Effector CD4-positive, alpha-beta T cell (primary cell): Measurements from ENCODE around the gene CPOX.
A peak's percentile ranks its signal among the peaks of the same experiment; 100 is the strongest.

Experiments used
- DNase-seq: peaks from one replicate; pipeline ENCODE4 v3.0.0-alpha.2; 2020

CPOX gene

DNA sequence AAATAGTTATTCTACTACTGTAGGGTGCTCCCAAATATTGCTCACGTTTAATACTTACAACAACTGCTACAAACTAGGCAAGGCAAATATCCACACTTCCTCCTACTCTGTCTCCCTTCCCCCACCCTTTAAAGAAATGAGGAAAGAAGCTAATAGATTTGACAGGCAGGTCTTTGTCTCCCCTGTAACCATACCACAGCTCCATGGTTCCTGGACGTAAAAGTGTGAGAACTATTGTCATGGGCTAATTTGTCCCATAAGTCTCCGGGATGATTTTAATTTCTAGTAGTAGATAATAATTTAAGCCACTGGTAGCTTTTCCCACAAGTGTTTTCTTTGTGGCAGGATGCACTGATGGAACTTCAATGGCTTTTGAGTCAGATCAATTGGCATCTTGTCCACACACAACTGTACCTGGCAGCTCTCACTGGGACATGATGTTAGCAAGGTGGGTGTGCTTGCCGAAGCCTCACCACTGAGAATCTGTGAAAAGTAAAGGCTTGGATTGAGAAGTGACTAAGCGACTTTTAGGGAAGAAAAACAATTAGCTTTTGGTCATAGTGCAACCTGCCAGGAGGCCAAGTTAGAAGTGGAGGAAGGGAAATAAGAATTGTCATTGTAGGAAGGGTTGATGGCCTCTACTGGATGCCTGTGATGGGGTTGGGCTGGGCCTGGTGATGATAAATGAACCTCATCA, 1.4 kb upstream of the CPOX start:
- DNase-seq, result no peak

DNA sequence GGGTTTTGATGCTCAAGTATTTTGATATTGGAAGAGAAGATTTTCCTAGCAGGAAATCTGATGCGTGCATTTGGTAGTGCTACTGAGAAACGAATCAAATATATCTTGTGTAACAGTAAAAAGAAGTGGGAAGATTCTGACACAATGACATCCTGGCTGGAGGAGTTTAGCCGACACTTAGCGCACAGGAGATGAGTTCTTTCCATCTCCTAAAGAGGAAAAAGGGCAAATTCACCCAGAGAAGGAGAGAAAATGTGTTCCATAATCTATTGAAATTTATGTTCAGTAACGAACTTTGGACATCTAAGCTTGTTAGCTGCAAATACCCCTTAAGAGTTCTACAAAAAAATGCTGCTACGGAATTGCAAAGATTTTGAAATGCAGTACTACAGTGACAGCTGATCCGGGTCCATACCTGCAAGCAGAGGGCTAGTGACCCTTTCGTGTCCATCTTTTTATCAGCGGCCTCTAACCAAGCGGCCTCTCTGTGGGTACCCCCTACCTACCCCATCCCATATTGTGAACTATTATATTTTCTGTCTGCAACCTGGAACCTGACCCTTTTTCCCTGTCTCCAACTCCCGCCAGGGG, 971 bp downstream of the CPOX start:
- DNase-seq, result no peak

DNA sequence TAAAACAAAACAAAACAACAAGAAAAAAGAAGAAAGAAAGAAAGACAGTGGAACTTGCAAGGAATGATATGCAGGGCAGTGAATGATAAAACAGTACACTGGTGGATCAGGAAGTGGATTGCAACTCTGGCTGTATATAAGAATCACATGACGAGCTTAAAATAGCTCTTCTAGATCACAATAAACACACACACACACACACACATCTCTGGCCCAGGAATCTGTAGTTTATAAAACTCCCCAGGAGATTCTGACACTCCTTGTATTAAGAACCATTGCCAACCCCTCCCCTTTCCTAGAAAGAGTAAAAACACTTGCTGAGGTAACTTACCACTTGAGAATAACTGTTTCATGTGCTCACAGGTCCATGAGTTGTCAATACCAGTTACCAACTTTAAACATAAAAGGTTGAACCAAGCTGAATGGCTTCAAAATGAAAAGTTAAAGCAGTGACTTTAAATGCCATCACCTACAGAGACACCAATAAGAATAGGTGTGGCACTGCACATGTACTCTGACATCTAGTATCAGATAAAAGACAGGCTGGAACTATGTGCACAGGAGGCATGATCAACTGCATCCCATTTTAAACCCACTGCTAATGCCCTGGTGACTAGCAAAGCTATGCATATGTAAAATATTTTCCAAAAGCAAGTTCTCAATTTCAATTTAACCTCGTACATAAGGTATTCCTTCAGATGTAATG, 3.9 kb downstream of the CPOX start:
- no peak for DNase-seq

DNA sequence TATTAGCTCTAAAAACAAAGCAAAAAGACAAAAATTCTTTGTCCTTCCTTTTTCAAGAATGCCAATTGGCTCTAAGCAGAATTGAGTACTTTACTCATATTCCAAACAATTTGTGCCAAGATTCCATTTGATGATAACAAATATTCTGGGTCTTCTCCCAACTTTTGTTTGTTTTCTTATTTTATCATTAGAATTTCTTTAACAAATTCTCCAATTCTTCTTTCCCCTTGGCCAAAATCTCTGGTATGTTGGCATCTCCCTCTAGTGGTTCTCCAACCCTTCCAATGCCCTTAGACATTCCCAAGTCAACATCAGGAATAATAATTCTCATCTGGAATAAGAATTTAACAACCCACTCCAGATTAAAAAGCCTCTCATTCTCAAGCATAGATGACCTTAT, 5.3 kb downstream of the CPOX start:
- DNase-seq, result no peak

DNA sequence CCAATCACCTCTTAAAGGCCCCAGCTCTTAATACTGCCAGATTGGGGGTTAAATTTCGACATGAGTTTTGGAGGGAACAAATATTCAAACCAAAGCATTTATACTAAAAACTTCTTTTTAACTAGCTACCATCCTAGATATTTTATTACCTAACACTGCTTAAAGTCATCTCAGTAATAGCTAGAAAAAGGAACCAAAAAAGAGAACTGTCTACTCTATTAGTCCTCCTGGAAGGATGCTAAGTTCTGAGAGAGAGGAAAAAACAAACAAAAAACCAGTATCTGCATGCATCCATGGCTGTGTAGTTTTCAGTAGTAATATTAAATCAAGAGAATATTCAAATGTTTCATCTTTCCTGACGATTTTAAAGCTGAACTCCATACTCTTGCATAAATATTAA, 5.8 kb downstream of the CPOX start:
- no peak for DNase-seq

DNA sequence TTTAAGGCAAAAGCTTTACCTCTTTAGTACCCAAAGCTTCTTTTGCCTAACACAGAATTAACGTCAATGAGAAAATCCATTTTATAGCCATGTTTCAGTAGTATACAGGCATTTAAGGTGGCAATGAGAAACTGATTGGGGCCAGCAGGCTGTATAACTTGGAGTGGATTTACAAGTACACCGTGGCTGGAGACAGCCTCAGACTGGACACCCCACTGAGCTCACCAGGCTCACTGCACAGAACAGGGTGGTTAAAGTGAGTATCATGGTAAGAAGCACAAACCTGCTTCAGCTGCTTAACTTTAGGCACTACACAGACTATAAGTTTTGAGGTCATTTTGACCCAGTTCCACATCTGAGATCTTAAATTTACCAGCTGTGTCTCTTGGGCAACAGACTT, 8.9 kb downstream of the CPOX start:
- no peak for DNase-seq

DNA sequence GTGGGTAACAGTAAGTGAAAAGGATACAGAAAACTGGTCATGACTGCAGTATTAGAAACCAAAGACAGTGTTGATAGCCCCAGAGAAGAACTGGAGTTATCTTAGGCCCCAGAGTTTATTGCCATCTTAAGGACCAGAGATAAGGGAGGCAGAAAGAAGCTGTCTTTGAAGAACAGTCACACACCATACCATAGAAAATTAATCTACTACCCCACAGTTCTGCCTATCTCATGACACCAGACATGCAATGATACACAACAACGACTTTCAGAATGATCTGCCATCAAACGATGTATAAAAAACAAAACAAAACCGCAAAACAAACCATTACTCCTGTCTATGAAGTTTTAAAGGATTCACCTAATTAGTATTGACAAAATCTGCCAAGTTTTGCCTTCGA, 9.6 kb downstream of the CPOX start:
- no peak for DNase-seq

DNA sequence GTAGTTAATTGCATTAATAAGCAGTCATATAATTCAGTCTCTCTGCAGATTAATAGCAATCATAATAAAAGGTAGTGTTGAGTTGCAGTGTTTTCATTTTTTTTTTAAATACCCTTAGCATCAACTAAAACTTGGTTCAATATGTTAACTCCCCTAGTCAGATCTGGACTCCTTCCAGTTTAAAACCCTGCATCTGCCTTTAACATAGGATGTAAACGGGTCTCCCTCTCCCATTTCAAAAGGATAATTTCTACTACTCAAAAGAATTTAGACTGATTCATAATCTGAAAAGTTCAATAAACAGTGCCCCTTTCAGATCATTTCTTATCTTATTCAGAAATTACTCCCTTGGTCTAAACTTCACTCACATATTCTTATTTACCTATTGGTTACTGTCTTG, 11.4 kb downstream of the CPOX start:
- no peak for DNase-seq

DNA sequence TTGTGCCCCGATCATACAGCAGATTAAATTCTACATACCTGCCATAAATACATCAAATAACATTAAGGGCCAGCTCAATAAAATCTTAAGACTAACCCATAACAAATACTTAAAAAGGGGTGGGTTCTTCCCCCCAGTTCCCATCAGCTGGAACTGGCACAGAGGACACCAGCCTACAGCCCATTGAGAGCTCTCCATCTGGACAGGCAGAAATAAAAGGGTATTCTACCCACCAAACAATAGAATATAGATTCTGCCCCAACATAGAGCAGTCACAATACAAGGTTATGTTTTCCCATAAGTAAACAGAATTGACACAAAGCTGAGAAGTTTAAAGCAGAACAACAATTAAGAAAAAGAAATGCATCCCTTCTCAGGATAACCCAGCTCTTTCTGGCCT, 11.9 kb downstream of the CPOX start:
- no peak for DNase-seq

DNA sequence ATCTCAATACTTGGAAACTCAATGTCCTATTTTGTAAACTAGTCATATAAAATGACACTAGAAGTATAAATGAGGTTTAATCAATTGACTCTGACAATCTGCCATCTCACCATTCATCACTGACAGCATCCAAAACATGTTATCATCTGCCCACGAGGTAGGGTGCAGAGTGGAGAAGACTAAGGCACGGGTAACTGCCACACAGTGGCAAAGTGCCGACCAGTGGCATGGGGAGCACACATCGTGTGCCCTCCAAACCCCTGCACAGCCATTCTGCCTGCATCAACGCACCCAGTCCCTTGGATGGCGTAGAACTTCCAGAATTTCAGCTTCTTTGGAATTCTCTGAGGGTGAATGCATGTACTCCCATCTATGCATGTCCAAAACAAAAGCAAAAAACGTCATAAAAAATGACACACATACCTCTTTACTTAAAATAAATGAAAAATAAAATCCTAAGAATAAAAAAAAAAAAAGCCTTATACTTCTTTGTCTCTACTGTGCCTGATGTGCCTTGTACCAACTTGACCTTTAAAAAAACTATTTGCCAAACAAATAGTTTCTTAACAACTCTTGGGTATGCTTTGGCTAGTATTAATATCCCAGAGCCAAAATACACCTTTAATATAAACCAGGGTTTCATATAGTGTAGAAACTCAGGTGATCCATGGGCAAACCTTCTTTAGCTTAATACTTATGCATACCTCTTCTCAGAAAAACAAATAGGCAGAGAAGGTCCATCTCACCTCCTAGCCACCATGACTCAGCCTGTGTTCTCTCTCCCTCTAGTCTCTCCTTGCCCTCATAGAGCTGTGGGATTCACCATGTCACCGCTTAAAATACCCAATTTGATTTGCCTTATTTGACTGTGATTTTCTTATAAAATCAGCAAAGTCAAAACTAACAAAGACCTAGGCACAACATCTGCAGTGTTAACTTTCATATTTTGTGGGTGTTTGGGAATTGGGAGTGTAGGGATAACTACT, 12.7 kb downstream of the CPOX start:
- DNase-seq, result no peak

DNA sequence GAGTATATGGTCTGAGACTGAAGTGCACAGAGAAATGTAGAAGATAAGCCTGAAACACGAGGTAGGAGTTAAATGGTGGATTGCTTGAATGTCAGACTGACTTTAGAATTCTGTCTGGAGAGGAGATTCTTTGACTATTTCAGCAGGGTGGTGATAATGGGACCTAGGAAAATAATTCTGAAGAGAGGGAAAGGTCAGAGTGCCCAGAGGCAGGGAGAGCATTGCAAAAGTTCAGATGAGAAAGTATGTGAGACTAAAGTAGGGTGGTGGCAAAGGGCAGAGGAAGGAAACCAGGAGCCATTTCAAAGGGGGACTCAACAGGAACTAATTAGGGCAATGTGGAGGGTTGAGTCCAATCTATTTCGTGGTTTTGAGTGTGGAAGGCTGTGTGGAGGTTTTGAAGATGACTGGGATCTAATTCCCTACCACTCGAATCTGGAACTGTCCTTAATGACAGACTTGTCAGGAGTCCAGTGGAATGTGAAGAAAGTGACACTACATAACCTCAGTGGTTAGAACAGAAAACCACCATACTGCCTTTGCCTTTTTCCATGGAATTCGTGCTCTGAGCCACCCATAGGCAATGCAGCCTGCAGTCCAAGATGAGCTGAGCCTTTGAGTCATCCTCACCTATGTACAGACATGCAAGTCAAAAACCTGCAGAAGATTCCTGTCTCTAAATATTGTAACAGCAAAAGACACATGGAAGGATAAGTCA, 16.1 kb downstream of the CPOX start:
- DNase-seq, result no peak

DNA sequence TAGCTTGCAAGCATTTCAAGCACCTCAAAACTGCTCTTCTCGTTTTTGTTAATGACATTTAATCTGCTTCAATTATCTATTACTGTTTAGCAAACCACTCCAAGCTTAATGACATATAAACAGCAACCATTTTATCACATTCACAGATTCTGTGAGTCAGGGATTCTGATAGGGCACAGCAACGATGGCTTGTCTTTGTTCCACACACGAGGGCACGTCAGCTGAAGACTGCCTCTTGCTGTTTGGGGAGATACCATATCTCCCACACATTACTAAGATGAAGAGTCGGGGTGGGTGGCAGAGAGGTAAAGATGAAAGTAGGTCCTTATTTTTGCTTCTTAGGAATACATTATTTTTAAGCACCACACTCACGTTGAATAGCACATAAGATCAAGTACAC, 19.3 kb downstream of the CPOX start:
- no peak for DNase-seq

DNA sequence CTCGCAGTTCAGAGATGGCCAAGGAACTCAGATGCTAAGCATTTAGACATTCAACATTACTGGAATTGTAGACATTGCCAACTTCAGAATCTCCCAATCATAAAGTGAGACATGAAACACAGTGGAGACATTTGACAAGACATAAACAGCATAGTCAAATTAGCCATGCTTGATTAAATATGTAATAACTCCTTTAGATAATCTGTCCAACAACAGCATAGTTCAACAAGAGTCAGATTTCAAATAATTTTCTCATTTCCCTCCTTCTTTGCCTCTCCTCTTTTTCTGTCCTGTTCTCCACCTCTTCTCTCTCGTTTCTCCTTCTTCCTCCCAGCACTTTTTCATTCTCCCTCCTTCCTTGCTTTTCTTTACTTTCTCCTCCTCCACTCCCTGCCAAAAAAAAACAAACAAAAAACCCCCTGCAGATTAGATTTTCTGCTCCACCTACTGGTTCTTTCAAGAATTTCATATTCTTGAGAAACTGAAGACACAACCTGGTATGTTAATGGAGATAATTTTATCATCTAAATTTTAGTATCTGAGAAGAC, 20.2 kb downstream of the CPOX start:
- no peak for DNase-seq

DNA sequence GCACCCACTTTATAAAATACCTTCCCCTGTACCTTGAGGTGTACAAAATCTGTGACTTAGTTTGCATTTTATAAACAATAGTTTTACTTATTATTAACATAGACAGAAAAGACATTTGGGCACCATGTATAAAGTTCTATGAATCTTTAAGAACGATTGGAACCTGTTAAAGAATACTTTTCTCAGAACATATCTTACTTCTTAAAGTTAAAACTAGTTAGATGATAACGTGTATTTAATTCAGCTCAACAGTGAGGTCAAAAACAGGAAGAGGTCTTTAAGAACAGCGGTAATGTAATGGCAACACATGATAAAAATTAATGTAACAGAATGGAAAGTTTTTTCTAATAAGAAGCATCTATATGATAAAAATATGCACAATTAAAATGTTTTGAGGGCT, 25.0 kb downstream of the CPOX start:
- no peak for DNase-seq

DNA sequence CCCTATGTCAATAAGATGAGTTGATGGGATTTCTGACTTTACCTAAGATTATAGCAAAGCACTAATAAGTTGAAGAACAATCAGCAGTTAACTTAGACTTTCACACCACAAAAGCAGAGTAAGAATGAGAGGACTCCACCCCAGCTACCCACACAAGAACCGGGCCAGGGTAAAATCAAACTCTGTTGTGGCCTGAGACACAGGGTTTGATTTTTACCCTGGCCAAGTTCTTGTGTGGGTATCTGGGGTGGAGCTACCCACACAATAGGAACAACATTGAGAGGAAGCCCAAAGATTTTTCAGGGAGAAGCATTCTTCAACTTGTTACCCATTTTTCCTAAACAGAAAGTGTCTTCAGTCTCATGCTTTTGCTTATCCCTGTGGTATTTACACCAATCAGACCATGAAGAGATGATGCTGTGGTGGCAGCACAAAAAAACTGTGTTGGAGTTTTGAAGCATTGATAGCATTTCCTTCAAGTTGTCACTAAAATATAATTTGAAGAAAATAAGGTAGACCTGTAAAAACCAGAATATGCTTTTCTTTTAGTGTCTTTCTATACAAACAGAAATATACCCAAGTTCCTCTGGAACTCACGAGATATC, 25.6 kb downstream of the CPOX start:
- no peak for DNase-seq

DNA sequence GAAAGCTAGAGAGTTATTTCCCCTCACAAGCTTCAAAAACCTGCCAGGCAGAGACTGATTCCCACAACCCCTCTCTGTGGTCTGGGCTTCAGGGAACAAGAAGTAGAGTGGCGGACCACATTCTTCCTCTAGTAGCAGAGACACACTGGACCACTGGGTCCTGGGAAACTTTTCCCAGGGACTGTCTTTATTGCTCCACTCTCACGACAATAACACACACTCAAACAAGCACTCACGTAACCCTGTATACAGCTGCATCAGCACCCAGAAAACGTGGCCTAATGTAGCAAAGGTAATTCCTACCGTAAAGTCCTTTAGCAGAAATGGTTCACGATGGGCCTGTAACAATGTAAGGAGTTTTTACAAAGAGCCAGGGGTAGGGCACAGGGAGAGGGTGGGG, 27.6 kb downstream of the CPOX start:
- no peak for DNase-seq

DNA sequence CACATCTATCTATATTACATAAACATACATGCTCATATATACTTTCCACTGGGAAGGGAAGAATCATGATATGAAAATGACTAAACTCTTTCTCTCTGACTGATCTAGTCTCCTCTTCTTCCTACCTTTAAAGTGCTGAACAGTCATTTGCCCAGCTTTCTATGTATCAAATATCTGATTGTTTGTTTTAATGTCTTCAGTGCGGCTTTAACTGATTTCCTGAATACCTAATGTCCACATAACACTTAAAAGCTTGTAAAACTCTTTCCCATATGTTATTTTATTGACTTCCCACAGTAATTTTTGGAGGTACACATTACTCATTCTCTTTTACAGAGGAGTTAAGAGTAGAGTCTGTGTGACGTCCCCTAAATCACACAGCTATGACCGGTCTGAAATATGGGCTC, 28.2 kb downstream of the CPOX start:
- no peak for DNase-seq

DNA sequence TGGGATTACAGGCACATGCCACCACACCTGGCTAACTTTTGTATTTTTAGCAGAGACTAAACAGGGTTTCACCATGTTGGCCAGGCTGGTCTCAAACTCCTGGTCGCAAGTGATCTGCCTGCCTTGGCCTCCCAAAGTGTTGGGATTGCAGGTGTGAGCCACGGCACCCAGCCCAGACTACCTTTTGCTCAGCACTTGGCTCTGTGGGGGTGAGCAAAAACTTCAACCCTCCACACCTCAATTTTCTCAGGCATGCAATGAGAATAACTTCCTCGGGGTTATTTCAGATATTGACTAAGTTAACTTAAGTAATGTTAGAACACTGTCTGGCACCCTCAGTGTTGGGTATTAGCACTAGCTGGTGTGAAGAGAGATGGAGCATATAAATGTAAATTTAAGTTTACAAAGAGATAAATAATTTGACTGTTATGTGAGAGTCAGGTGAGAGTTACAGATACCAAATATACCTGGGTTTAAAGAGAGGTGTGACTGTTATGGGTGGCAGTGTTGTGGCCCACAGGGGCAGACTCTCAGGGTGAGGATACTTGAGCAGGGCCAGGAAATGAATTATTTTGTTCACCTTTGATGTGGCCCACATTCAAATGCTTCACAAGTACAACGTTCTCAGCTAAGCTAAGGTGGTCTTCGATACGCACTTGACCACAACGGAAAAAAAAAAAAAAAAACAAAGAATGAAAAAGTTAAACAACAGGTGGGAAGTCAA, 29.0 kb downstream of the CPOX start:
- peak; percentile 27 for DNase-seq

DNA sequence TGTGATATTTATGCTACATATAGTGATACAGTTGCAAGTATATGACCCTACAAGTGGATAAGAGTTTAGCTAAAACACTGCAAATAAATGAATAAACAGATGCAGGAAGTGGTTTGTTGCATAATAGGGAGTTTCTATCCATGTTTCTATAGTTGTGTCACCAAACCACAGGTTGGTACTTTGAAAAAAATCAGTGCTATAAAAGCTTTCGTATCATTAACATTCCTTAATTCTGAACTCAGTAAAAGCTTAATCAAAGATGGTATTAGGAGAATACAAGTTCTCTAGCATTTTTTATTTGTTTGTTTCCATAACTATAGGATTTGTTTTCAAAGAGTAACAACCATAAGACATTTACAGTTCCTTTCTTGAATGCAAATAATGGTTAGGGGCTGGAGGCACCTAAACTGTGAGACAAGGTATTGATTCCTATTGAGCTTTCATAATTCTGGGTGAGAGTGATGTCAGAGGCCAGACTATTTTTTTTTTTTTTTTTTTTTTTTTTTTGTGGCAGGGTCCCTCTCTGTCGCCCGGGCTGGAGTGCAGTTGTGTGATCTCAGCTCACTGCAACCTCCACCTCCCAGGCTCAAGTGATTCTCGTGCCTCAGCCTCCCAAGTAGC, 29.6 kb downstream of the CPOX start:
- no peak for DNase-seq

DNA sequence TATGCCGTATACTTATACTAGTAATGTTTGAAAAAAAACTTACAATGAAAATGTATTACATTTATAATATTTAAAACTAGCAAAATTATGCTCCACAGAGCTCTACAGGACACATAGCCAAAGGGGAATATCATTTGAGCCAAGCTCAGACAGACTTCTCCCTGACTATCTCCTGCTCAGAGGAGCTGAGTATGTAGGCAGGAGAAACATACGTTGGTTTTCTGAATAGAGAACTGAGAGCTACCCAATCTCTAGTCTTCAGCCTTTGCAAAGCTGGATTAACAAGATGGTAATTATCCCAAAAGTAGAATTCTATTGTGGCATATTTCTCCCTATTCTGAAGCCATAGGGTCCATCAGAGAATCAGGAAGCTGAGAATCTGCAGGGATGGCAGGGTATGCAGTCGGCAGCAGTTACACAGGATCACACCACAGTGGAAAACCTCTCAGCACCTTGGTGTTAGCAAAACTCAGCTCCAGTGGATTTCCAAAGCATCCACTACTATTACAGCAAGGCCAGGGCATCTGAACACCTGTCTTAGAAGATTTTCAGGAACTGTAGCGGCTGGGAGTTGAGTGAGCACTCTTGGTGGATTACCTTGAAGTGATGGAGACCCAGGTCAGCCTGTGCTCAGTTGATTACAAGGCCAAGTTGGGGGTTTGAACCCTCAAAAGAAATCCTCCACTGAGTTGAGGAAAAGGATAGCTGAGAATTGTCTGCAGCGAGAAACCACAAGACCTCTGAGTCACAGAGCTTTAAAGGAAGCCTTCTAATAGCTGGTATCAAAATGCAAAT, 31.5 kb downstream of the CPOX start:
- no peak for DNase-seq
